Stimulated activated naive CD4-positive, alpha-beta T cell (primary cell): ENCODE results near the gene PRKCD.

Source experiments
- DNase-seq, 6 experiments: peaks; one replicate each; lab custom pipeline; 2025; lab: John Stamatoyannopoulos, UW

The PRKCD gene

GRCh38 chr3:53232641-53233377, 71.8 kb downstream of the PRKCD start:
- no peak for DNase-seq

GRCh38 chr3:53234130-53234840, 73.3 kb downstream of the PRKCD start:
- no peak for DNase-seq

GRCh38 chr3:53234841-53235232, 73.8 kb downstream of the PRKCD start:
- DNase-seq, result no peak

- no peak for DNase-seq
These were observed 74.5 kb downstream of the PRKCD start for GRCh38 chr3:53235545-53235944.

GRCh38 chr3:53236112-53236841, 75.3 kb downstream of the PRKCD start:
- no peak for DNase-seq

GRCh38 chr3:53238051-53238850, 77.2 kb downstream of the PRKCD start:
- DNase-seq, result no peak

GRCh38 chr3:53238886-53239285, 77.9 kb downstream of the PRKCD start:
- DNase-seq, result no peak

- DNase-seq, result no peak
These were observed 78.8 kb downstream of the PRKCD start for GRCh38 chr3:53239800-53240199.

GRCh38 chr3:53240989-53241972, 80.3 kb downstream of the PRKCD start:
- DNase-seq, result no peak

- no peak for DNase-seq
These were observed 81.1 kb downstream of the PRKCD start for GRCh38 chr3:53242155-53242554.
